ENCODE data around the gene SCFD2.
"Not testable (repeated sequence)": the region's sequence is repeated elsewhere in the genome, so short reads cannot be mapped to it uniquely, and the experiment has no call there.

SCFD2 gene

DNA sequence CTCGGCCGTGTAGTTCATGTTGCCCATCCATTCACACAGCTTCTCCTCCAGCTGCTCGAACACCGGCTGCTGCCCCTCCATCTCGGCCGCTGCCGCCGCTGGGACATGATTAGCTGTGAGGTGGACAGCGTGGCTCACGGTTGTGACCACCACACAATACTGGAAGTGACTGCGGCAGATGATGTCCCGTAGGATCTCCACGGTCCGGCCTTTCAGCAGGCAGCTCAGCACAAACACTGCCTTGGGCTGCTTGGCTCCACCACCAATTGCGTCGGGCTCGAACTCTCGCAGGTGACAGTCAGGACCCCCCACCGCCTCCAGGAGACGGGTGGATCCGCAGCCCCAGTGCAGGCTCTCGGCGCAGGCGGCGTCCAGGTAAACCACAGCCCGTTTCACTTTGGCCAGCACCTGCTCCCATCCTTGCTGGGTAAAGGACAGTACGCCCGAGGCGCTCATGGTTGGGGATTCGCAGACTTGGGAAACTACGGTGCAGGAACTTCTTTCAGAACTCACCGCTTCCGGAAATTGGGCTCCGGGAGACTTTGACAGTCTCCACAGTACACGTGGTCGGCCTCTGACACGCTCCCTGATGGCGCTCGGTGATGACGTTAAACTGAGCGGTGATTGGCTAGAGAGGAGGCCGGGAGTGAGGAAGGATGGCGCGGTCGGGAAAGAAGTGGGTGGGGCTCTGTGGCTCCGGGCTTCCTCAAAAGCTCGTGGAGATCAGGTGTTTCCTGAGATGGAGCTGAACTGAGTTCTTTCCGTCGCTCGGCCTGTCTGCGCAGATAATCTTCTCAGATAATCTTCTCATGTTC lies at the start of gene SCFD2:
SCFD2 (minus strand) TSS at position 576 of the 815 bp plus-strand sequence.
- DNase-seq (ENCODE audit: low read depth) = peak; percentile 94

DNA sequence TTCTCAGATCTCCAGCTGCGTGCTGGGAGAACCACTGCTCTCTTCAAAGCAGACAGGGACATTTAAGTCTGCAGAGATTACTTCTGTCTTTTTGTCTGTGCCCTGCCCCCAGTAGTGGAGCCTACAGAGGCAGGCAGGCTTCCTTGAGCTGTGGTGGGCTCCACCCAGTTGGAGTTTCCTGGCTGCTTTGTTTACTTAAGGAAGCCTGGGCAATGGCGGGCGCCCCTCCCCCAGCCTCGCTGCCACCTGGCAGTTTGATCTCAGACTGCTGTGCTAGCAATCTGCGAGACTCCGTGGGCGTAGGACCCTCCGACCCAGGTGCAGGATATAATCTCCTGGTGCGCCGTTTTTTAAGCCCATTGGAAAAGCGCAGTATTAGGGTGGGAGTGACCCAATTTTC lies 43.6 kb upstream of the SCFD2 start:
- not testable (repeated sequence) for DNase-seq (ENCODE audit: low read depth)

DNA sequence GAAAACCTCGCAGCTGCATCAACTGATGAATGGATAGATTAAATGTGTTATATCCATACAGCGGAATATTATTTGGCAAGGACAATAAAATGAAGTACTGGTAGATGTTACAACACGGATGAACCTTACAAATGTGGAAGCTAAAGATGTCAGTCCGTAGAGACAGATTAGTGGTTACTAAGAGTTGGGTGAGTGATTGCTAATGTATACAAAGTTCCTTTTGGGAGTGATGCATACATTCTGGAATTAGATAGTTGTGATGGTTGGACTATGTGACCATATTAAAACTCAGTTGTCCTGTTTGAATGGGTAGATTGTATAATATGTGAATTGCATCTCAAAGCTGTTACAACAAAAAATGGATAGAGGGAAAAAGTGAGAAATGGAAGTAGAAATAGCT lies 14.4 kb upstream of the SCFD2 start:
- DNase-seq (ENCODE audit: low read depth) = no peak

DNA sequence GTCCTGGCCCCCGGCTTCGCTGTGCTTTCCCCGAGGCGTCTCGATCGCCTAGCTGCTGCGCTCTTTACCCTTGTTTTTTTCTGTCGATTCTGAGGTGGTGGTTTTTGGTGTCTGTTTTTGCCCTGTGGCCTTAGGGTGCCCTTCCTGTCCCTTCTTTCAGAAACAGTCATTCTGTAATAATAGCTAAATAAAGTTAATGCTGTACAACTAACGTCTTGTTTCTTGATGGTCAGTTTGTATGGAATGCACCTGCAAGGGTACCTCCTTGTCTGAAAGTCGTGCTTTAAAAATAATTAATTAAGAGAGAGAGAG lies 12.3 kb upstream of the SCFD2 start:
- no peak for DNase-seq (ENCODE audit: low read depth)

DNA sequence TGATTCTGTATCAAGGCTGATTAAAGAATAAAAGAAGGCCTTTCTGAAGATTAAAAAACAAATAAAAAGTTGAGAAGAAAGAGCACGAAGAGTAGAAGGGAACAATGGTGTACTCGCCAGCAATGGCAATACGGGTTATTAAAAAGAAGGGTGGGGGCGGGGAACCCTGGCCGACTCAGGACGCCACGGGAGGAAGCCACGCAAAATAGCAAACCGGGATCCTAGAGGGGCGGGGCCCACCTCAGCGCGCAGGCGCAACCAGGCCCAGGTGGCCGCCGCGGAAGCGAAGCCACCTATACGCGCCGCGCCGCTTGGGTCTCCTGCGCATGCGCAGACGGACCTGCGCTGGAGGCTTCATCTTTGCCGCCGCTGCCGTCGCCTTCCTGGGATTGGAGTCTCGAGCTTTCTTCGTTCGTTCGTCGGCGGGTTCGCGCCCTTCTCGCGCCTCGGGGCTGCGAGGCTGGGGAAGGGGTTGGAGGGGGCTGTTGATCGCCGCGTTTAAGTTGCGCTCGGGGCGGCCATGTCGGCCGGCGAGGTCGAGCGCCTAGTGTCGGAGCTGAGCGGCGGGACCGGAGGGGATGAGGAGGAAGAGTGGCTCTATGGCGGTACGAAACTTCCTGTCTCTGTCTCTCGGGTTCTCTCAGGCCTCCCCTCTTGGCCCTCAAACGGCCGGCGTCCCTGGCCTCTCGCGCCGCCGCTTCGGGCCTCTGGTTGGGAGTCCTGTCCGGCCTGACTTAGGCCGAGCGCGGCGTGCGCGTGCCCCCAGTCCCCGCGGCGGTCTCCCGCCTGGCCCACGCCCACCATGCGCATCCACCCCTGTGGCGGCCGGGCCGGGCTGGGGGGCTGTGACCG lies 11.7 kb upstream of the SCFD2 start, which contains the start of gene FIP1L1:
FIP1L1 (plus strand) TSS at position 323 of the 852 bp plus-strand sequence; CDS start at position 521, 198 bp downstream.
- peak; percentile 95 for DNase-seq (ENCODE audit: low read depth)

DNA sequence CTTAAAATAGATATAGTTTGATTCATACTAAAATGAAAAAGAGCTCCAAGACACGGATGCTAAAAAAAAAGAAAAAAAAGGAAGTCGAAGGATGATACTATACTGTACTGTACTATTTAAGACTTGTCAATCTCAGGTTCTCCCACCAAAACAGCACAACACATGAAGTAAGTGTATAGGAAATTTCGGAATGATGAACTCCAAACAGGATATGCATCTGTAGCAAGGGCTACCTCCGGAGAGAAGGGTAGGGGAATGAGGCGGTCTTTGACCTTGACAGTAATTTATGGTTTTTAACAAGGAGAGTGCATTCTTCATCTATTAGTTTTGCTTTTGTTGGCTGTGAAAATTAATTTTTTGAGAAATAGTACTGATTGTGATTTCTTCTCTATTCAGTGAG lies 11.0 kb upstream of the SCFD2 start:
- DNase-seq (ENCODE audit: low read depth) = no peak

DNA sequence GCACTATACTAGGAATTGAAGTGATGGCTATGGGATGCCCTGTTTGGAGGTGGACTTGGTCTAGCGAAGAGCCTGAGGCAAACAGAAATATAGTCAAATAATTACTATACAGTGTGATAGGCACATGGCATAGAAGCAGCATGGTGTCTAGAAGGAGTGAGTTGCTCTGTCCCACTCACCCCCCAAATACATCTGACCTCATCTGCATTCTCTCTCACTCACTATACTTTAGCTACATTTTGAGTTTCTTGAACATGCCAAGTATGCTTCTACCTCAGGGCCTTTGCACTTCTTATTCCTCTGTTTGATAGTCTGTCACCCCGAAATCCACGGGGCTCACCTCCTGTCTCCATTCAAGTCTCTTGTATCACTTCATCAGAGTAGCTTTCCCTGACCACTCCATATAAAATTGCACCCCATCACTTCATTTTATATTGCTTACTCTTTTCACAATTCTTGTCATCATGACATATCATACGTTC lies 9.0 kb upstream of the SCFD2 start:
- DNase-seq (ENCODE audit: low read depth) = no peak

DNA sequence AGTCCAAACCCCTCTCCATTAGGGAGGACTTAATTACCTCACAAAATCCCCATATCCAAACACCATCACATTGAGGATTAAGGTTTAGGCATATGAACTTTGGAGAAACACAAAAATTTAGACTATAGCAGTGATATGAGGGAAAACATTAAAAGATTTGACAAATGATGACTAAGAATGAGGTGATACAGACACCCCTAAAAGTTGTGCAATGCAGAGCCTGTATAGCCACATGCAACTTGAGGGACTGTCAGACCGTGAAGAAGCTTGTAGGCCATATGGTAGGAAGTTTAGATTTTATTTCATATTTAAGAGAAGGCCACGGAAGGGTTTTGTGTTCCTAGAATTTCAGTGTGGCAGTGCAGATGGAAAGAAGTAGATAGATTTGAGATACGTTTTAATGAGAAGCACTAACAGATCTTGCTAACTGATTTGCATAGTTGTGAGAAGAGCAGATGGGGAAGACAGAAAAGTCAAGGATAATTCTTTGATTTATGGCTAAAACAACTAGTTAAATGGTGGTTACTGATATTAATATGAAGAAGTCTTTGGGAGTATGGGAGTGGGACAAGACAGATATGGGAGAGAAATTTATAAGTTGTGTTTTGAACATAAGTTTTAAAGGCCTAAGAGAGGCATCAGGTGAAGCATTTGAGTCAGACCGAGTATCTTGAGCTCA lies 6.1 kb upstream of the SCFD2 start:
- DNase-seq (ENCODE audit: low read depth) = no peak

DNA sequence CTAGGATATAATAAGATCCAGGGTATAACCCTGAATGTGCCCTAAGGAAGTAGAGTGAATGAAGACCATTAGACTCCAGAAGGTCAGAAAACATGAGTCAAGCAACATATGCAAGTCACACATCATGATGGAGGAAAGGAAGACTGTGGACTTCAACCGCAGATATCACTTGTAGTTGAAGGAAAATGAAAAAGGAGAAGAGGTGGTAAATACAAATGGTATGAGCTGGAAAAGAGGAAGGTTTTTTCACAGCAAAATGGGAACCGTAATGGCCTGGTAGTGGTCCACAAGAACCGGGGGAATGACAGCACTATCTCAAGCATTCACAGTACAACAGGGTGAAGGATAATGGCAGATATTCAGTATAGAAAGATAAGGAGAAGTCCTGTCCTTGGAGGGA lies 5.2 kb upstream of the SCFD2 start:
- no peak for DNase-seq (ENCODE audit: low read depth)

DNA sequence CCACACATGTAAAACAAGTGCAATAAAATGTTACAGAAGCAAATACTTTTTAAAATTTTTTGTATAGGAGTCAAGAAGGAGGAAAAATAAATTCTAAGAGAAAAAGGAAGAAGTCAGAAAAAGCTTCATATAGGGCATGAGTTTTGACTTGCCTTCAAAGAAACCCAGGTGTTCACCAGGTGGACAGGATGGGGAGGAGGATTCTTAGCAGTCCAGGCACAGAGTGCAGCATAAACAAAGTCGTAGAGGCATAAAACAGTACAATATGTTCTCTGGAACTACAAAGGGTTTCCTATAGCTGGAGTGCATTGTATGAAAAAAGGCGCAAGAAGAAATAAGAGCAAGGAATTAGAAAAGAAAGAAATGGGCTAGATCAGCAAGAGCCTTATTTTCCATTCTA lies 1.9 kb upstream of the SCFD2 start:
- no peak for DNase-seq (ENCODE audit: low read depth)

DNA sequence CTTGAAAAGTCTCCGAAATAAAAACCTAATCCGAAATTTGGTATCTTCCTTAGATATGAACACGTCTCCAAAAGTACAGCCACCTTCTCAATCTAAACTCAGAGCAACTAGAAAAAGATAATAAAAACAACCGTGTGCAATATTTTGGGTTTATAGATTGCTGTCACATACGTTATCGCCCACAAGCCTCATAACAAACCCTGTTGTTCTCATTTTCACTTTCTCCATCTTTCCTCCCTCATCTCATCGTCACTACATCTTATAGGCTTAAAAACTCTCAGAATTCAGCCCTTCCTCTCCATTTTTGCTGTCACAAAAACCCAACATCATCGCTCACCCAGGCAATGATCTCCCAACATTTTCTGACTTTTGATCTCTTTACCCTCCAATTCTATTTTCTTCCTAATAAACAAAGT lies 448 bp upstream of the SCFD2 start:
- no peak for DNase-seq (ENCODE audit: low read depth)

DNA sequence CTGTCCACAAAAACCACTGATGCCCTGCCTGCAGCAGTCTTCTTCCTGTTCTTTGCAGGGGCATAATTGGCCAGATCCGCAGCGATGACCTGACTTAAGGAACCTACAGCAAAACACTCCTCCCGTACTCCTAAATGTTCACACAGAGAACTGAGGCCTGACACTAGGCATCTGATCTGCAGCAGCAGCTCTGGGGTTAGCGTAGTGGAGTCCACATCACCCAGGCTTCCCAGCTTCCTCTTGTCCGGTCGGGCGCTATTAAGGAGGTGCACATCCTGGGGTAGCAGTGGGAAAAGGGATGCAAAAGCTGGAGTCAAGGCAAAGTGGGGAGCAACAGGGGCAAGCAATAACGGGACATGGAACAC lies 758 bp downstream of the SCFD2 start:
- DNase-seq (ENCODE audit: low read depth) = no peak

DNA sequence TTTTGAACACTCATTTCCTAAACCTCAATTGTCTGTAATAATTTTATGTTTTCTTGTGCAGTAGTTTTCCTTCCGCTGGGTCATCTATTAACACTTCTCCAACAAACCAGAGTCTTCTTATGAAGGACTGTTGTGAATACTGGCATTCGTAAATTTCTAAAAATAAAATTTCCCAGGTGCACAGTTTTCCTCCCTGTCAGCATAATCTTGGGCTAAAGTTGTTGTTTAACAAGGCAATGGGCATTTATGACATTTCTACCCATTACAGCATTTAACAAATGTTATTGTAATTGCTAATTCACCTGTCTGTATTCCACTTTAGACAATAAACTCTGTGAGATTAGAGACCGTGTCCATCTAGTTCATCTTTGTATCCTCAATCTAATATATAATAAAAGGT lies 1.2 kb downstream of the SCFD2 start:
- DNase-seq (ENCODE audit: low read depth) = no peak

DNA sequence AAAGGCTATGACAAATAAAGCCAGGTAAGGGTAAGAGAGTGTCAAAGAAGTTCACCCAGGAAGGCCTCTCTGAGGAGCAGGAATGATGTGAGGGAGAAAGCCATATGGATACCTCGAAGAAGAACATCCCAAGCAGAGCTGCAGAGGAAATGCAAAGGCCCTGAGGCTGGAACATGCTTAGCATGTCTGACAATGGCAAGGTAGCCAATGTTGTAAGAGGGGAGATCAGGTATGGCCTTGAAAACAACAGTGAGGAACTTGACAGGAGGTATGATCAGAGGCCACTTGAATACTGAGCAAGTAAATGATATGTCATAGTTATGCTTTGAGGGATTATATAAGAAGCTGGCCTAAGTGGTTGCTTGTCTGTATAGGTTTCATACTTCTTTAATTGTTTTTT lies 3.8 kb downstream of the SCFD2 start:
- no peak for DNase-seq (ENCODE audit: low read depth)

DNA sequence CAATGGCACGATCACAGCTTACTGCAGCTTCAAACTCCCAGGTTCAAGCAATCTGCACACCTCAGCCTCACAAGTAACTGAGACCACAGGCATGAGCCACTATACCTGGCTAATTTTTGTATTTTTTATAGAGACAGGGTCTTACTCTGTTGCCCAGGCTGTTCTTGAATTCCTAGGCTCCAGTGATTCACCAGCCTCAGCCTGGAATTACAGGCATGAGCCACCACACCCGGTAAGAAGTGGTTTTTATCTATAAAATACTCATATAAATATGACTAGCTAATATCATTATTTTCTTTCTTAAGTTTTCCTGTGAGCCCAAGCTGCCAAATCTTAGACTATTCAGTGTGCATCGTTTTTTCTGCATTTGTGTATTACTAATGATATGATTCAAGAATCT lies 4.4 kb downstream of the SCFD2 start:
- no peak for DNase-seq (ENCODE audit: low read depth)

DNA sequence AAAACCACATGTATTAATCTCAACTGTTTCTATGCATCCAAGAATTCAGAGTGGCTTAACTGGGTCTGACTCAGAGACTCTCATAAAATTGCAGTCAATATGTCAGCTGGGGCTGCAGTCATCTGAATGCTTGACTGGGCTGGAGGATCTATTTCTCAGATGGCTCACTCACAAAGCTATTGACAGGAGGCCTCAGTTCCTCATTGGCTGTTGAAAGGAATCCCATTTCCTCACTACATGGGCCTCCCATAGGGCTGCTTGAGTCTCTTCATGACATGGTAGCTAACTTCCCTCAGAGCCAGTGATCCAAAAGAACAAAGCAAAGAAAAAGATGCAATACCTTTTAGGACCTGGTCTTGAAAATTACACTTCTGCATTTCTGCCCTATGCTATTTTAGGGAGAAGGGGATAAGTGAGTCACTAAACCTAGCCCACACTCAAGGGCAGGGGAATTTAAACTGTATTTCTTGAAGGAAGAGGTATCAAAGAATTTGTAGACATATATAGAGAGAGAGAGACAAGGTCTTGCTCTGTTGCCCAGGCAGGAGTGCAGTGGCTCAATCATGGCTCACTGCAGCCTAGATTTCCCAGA lies 9.8 kb downstream of the SCFD2 start:
- no peak for DNase-seq (ENCODE audit: low read depth)

DNA sequence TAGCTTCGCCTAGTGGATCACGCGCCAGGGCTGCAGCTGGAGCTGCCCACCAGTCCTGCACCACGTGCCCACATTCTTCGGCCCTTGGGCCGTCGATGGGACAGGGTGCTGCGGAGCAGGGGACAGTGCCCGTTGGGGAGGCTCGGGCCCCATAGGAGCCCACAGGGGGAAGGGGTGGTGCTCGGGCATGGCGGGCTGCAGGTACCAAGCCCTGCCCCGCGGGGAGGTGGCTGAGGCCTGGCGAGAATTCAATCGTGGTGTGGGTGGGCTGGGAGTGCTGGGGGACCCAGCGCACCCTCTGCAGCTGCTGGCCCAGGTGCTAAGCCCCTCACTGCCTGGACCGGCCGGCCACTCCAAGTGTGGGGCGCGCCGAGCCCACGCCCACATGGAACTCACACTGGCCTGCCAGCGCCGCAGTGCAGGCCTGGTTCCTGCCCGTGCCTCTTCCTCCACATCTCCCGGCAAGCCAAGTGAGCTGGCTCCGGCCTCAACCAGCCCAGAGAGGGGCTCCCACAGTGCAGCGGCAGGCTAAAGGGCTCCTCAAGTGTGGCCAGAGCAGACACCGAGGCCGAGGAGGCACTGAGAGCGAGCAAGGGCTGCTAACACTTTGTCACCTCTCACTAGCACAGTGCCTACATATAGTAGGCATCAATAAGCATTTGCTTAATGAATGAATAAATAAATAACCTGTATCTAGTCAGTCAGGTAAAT lies 11.7 kb downstream of the SCFD2 start:
- no peak for DNase-seq (ENCODE audit: low read depth)

DNA sequence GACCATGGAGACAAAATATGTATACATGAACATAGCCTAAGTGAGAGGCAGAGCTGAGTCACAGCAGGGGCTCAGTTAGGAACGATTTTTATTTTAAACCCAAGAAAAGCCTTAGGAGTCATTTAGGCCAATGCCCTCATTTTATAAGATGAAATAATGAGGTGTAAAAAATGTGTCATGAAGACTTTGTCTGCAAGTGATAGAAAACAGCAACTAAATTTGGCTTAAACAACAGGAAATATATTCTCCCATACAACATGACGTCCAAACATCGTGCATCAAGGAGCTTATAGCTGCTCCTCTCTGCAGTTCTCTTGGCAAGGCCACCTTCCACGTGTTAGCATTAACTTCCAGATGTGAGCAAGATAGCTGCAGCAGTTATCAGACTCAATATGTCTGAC lies 16.8 kb downstream of the SCFD2 start:
- no peak for DNase-seq (ENCODE audit: low read depth)

DNA sequence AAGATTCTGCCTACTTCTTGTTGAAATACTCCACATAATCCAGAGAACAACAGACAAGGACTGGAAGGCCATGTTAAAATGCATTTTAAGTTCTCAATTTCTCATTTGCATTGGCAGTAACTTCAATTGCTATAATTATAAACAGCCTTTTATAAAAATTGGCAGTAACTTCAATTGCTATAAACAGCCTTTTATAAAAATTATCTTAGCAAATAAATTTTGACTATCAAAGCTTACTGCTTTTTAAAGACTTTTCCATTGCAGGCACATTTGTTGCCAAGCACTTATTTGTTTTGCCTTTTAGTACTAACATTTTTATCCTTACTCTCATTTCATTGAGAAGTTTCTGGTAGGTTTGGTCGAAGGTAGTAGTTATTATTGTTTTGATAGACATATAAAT lies 17.8 kb downstream of the SCFD2 start:
- no peak for DNase-seq (ENCODE audit: low read depth)

DNA sequence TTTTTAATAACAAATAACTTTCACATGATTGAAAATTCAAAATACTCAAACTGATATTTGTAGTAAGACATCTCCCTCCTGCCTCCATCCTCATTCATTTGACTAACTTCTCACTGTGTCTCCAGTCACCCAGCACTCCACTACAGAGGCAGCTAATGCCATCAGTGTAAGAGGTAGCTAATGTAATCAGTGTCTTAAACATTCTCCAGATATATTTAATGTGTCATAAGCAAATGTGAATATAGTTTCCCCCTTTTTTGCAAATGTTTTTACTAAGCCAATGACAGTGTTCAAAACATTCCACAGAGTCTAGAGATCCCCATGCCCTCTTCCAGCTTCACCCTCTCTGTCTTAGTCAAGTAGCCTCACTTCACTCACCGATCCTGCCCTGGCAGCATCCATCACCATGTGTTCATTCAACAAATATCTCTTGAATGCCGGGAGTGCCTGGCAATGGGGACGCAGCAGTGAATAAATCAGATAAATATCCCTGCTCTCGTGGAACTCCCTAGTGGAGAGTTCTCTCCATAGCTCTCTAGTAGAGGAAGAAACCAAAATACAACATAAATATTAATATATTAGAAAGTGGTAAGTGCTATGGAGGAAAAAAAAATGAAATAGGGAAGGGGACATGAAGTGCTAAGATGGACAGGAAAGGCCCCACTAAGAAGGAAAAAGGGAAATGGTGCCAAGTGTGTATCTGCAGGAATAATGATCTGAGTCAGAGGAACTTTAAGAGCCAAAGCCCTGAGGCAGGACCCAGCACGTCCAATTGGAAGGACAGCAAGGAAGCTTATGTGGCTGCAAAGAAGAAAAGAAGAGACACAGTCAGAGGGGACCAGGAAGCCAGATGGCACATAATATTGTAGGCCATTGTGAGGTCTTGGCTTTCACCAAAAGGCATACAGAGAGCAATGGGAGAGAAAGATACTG lies 18.7 kb downstream of the SCFD2 start:
- no peak for DNase-seq (ENCODE audit: low read depth)

DNA sequence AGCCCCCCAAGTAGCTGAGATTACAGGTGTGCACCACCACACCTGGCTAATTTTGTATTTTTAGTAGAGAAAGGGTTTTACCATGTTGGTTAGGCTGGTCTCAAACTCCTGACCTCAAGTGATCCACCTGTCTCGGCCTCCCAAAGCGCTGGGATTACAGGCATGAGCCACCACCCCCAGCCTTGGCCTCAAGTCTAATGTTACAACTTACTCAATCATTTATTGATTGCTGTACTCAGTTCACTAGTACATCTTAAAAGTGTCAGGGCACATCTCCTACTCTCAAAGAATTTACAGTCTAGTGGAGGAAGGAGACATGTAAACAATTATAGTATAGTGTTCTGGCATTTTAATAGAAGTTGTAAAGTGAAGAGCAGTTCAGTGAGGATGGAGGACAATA lies 19.5 kb downstream of the SCFD2 start:
- DNase-seq (ENCODE audit: low read depth) = not testable (repeated sequence)

Measured in activated T-helper 9 cell treated with anti-CD3 and anti-CD28 coated beads, Interleukin-2, amount 50 U/mL, for 16 hours (primary cell).